Erythroblast (primary cell): ENCODE measurements around the gene HGS.

Experiments used
- GATA1 ChIP-seq: IDR thresholded peaks from 2 replicates; pipeline ENCODE4 v1.6.1; 2011; ENCODE audit warnings: low read depth, mild to moderate bottlenecking, control low read depth, low read length, moderate library complexity
- POLR2A ChIP-seq: IDR thresholded peaks from 2 replicates; pipeline ENCODE4 v1.6.1; 2011; ENCODE audit warnings: mild to moderate bottlenecking, low read length

GRCh38 chr17:81713004-81713555 lies 29.3 kb downstream of the HGS start:
- TF ChIP-seq POLR2A (no peak), GATA1 (no peak)
